SK-N-SH treated with all-trans-retinoic acid at 6 μM for 48 hours (cell line): ENCODE measurements around the gene MOV10L1.

Source experiments
- ATAC-seq: fragments of 200-7000 bp; cut with Tn5 transposase; 3 replicates; pipeline ENCODE4 v1.9.1; 2020; ENCODE audit warnings: mild to moderate bottlenecking, moderate library complexity
- ARNTL ChIP-seq: fragments of 450-650 bp; formaldehyde crosslinking; IDR thresholded peaks from 2 replicates; pipeline ENCODE4 v1.5.0; 2020; ENCODE audit warnings: low read depth, mild to moderate bottlenecking, moderate library complexity, borderline replicate concordance
- BACH2 ChIP-seq: fragments of 250-450 bp; sonication (Bioruptor Pico); IDR thresholded peaks from 2 replicates; pipeline ENCODE4 v1.9.0; 2021; ENCODE audit warnings: mild to moderate bottlenecking, borderline replicate concordance
- CSDC2 ChIP-seq: fragments of 250-450 bp; sonication (Bioruptor Pico); IDR thresholded peaks from 2 replicates; pipeline ENCODE4 v1.5.0; 2020; ENCODE audit warnings: mild to moderate bottlenecking, moderate library complexity
- ESRRG ChIP-seq: fragments of 250-450 bp; sonication (Bioruptor Pico); IDR thresholded peaks from 2 replicates; pipeline ENCODE4 v1.6.1; 2021; ENCODE audit warnings: mild to moderate bottlenecking
- GLIS3 ChIP-seq: fragments of 250-450 bp; sonication (Bioruptor Pico); IDR thresholded peaks from 2 replicates; pipeline ENCODE4 v1.5.0; 2020; ENCODE audit warnings: mild to moderate bottlenecking, moderate library complexity
- ISL1 ChIP-seq: fragments of 250-450 bp; sonication (Bioruptor Pico); IDR thresholded peaks from 2 replicates; pipeline ENCODE4 v2.1.2; 2022; ENCODE audit warnings: mild to moderate bottlenecking, moderate library complexity
- OSR1 ChIP-seq: fragments of 250-450 bp; sonication (Bioruptor Pico); IDR thresholded peaks from 2 replicates; pipeline ENCODE4 v1.8.0; 2022; ENCODE audit warnings: moderate library complexity, mild to moderate bottlenecking, inconsistent platforms
- PPARA ChIP-seq: fragments of 250-450 bp; sonication (Bioruptor Pico); IDR thresholded peaks from 2 replicates; pipeline ENCODE4 v1.5.0; 2020; ENCODE audit warnings: mild to moderate bottlenecking, borderline replicate concordance
- RARB ChIP-seq: fragments of 250-450 bp; sonication (Bioruptor Pico); IDR thresholded peaks from 2 replicates; pipeline ENCODE4 v1.8.0; 2021; ENCODE audit warnings: mild to moderate bottlenecking, moderate library complexity
- SNAI2 ChIP-seq: fragments of 250-450 bp; sonication (Bioruptor Pico); IDR thresholded peaks from 2 replicates; pipeline ENCODE4 v1.5.0; 2020; ENCODE audit warnings: mild to moderate bottlenecking, moderate library complexity
- TOX ChIP-seq: fragments of 250-450 bp; sonication (Bioruptor Pico); IDR thresholded peaks from 2 replicates; pipeline ENCODE4 v1.8.0; 2021; ENCODE audit warnings: mild to moderate bottlenecking, moderate library complexity, borderline replicate concordance
- ZC3H10 ChIP-seq: fragments of 250-450 bp; sonication (Bioruptor Pico); IDR thresholded peaks from 2 replicates; pipeline ENCODE4 v1.5.1; 2021; ENCODE audit warnings: mild to moderate bottlenecking, moderate library complexity
- ZFP3 ChIP-seq: fragments of 250-450 bp; sonication (Bioruptor Pico); IDR thresholded peaks from 2 replicates; pipeline ENCODE4 v1.5.0; 2020; ENCODE audit warnings: mild to moderate bottlenecking, moderate library complexity
- ZFP30 ChIP-seq: fragments of 450-650 bp; formaldehyde crosslinking; IDR thresholded peaks from 2 replicates; pipeline ENCODE4 v1.5.0; 2022; ENCODE audit warnings: mild to moderate bottlenecking, moderate library complexity
- ZNF565 ChIP-seq: fragments of 450-650 bp; formaldehyde crosslinking; conservative IDR thresholded peaks from 2 replicates; pipeline ENCODE4 v1.5.0; 2020; ENCODE audit warnings: low read depth, mild to moderate bottlenecking, moderate library complexity
- ZNF70 ChIP-seq: fragments of 450-650 bp; formaldehyde crosslinking; IDR thresholded peaks from 2 replicates; pipeline ENCODE4 v1.5.0; 2020; ENCODE audit warnings: mild to moderate bottlenecking, moderate library complexity
- ZNF8 ChIP-seq: fragments of 450-650 bp; formaldehyde crosslinking; IDR thresholded peaks from 2 replicates; pipeline ENCODE4 v1.5.0; 2020; ENCODE audit warnings: mild to moderate bottlenecking, moderate library complexity
- TF ChIP-seq, protein P1 (sequence below): fragments of 250-450 bp; sonication (Bioruptor Pico); IDR thresholded peaks from 2 replicates; pipeline ENCODE4 v1.8.0; 2020; ENCODE audit warnings: mild to moderate bottlenecking, moderate library complexity, borderline replicate concordance
- TF ChIP-seq, protein P2 (sequence below): fragments of 250-450 bp; sonication (Bioruptor Pico); IDR thresholded peaks from 2 replicates; pipeline ENCODE4 v1.5.1; 2020; ENCODE audit warnings: low read depth, mild to moderate bottlenecking, moderate library complexity
- TF ChIP-seq, protein P3 (sequence below): fragments of 250-450 bp; sonication (Bioruptor Pico); IDR thresholded peaks from 2 replicates; pipeline ENCODE4 v1.5.0; 2020; ENCODE audit warnings: mild to moderate bottlenecking, moderate library complexity
- TF ChIP-seq, protein P4 (sequence below): fragments of 250-450 bp; sonication (Bioruptor Pico); IDR thresholded peaks from 2 replicates; pipeline ENCODE4 v1.5.1; 2021; ENCODE audit warnings: mild to moderate bottlenecking, moderate library complexity
- TF ChIP-seq, protein P5 (sequence below): fragments of 250-450 bp; sonication (Bioruptor Pico); IDR thresholded peaks from 2 replicates; pipeline ENCODE4 v1.8.0; 2021; ENCODE audit warnings: low read depth, mild to moderate bottlenecking, moderate library complexity, borderline replicate concordance

The MOV10L1 gene

DNA sequence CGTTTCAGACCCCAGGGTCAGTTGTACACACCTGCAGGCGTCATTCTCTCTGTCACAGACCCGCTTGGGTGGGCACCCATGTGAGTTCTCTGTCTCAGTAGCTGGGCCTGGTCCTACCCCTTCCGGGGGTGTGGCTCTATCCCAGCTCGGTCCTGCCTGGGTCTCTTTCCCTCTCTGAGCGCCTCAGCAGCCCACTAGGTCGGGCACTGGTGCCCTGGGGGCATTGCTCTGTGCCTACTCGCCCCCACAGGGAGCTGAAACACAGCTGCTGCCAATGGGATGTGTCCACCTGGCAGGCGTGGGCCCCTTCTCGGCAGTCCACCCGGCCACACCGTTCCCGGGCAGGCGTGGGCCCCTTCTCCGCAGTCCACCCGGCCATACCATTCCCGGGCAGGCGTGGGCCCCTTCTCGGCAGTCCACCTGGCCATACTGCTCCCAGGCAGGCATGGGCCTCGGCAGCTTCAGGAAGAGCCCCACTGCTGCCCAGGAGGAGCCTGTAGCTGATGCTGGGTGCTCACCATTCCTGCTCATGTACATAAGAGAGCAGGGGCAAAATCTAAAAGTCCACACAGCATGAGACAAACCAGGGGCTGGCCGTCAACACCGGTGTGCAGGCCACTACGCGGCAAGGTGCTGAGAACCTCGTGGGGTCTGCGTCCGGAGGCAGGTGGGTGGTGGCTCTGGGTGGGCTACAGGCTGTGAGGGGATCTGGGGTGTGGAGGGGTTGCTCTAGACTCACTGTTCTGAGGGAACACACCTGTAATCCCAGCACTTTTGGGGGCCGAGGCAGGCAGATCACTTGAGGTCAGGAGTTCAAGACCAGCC lies 16.9 kb upstream of the MOV10L1 start:
- TF ChIP-seq, protein P1, sequence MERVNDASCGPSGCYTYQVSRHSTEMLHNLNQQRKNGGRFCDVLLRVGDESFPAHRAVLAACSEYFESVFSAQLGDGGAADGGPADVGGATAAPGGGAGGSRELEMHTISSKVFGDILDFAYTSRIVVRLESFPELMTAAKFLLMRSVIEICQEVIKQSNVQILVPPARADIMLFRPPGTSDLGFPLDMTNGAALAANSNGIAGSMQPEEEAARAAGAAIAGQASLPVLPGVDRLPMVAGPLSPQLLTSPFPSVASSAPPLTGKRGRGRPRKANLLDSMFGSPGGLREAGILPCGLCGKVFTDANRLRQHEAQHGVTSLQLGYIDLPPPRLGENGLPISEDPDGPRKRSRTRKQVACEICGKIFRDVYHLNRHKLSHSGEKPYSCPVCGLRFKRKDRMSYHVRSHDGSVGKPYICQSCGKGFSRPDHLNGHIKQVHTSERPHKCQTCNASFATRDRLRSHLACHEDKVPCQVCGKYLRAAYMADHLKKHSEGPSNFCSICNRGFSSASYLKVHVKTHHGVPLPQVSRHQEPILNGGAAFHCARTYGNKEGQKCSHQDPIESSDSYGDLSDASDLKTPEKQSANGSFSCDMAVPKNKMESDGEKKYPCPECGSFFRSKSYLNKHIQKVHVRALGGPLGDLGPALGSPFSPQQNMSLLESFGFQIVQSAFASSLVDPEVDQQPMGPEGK (CRISPR knock-in tag), result no peak
- TF ChIP-seq ESRRG (CRISPR knock-in tag) (no peak), GLIS3 (CRISPR knock-in tag) (no peak), ZFP3 (no peak), ARNTL (CRISPR knock-in tag) (no peak), ZNF565 (no peak), TOX (CRISPR knock-in tag) (no peak), SNAI2 (no peak), ZC3H10 (no peak), ZFP30 (CRISPR knock-in tag) (no peak), BACH2 (CRISPR knock-in tag) (no peak), ZNF8 (CRISPR knock-in tag) (no peak), PPARA (CRISPR knock-in tag) (no peak), ZNF70 (CRISPR knock-in tag) (no peak), RARB (CRISPR knock-in tag) (no peak), OSR1 (CRISPR knock-in tag) (no peak)
- TF ChIP-seq, protein P2, sequence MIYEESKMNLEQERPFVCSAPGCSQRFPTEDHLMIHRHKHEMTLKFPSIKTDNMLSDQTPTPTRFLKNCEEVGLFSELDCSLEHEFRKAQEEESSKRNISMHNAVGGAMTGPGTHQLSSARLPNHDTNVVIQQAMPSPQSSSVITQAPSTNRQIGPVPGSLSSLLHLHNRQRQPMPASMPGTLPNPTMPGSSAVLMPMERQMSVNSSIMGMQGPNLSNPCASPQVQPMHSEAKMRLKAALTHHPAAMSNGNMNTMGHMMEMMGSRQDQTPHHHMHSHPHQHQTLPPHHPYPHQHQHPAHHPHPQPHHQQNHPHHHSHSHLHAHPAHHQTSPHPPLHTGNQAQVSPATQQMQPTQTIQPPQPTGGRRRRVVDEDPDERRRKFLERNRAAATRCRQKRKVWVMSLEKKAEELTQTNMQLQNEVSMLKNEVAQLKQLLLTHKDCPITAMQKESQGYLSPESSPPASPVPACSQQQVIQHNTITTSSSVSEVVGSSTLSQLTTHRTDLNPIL (CRISPR knock-in tag), result no peak
- TF ChIP-seq, protein P3, sequence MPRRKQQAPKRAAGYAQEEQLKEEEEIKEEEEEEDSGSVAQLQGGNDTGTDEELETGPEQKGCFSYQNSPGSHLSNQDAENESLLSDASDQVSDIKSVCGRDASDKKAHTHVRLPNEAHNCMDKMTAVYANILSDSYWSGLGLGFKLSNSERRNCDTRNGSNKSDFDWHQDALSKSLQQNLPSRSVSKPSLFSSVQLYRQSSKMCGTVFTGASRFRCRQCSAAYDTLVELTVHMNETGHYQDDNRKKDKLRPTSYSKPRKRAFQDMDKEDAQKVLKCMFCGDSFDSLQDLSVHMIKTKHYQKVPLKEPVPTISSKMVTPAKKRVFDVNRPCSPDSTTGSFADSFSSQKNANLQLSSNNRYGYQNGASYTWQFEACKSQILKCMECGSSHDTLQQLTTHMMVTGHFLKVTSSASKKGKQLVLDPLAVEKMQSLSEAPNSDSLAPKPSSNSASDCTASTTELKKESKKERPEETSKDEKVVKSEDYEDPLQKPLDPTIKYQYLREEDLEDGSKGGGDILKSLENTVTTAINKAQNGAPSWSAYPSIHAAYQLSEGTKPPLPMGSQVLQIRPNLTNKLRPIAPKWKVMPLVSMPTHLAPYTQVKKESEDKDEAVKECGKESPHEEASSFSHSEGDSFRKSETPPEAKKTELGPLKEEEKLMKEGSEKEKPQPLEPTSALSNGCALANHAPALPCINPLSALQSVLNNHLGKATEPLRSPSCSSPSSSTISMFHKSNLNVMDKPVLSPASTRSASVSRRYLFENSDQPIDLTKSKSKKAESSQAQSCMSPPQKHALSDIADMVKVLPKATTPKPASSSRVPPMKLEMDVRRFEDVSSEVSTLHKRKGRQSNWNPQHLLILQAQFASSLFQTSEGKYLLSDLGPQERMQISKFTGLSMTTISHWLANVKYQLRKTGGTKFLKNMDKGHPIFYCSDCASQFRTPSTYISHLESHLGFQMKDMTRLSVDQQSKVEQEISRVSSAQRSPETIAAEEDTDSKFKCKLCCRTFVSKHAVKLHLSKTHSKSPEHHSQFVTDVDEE (CRISPR knock-in tag), result no peak
- TF ChIP-seq, protein P4, sequence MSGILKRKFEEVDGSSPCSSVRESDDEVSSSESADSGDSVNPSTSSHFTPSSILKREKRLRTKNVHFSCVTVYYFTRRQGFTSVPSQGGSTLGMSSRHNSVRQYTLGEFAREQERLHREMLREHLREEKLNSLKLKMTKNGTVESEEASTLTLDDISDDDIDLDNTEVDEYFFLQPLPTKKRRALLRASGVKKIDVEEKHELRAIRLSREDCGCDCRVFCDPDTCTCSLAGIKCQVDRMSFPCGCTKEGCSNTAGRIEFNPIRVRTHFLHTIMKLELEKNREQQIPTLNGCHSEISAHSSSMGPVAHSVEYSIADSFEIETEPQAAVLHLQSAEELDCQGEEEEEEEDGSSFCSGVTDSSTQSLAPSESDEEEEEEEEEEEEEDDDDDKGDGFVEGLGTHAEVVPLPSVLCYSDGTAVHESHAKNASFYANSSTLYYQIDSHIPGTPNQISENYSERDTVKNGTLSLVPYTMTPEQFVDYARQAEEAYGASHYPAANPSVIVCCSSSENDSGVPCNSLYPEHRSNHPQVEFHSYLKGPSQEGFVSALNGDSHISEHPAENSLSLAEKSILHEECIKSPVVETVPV, result no peak
- ATAC-seq, result no peak

DNA sequence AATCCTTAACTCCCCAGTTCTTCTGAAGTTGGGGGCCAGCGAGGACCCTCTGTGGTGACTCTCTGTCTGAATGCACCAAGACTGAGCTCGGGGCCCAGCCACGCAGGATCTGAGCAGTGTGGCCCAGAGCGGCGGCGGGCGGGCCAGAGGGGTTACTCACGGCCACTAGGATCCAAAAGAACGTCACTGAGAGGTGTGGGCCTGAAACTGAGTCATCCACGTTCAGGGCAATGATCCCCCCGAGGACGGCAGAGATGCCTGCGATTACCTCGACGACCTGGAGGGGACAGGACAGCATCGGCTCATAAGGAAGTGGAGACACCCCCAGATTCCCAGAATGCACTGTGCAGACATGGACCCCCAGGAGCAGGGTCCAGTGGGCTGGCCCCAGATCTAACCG lies 15.8 kb upstream of the MOV10L1 start:
- ATAC-seq, result no peak
- no peak for TF ChIP-seq RARB (CRISPR knock-in tag)
- TF ChIP-seq ZFP3, result no peak
- TF ChIP-seq BACH2 (CRISPR knock-in tag), result no peak
- no peak for TF ChIP-seq CSDC2 (CRISPR knock-in tag)
- TF ChIP-seq ZNF565, result no peak
- no peak for TF ChIP-seq OSR1 (CRISPR knock-in tag)
- TF ChIP-seq ISL1 (CRISPR knock-in tag), result no peak
- TF ChIP-seq ZFP30 (CRISPR knock-in tag), result no peak
- TF ChIP-seq, protein P5, sequence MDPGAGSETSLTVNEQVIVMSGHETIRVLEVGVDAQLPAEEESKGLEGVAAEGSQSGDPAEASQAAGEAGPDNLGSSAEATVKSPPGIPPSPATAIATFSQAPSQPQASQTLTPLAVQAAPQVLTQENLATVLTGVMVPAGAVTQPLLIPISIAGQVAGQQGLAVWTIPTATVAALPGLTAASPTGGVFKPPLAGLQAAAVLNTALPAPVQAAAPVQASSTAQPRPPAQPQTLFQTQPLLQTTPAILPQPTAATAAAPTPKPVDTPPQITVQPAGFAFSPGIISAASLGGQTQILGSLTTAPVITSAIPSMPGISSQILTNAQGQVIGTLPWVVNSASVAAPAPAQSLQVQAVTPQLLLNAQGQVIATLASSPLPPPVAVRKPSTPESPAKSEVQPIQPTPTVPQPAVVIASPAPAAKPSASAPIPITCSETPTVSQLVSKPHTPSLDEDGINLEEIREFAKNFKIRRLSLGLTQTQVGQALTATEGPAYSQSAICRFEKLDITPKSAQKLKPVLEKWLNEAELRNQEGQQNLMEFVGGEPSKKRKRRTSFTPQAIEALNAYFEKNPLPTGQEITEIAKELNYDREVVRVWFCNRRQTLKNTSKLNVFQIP (CRISPR knock-in tag), result no peak
- TF ChIP-seq, protein P1 (CRISPR knock-in tag), result no peak
- TF ChIP-seq ZNF8 (CRISPR knock-in tag), result no peak
- no peak for TF ChIP-seq ESRRG (CRISPR knock-in tag)
- TF ChIP-seq, protein P4, result no peak
- TF ChIP-seq PPARA (CRISPR knock-in tag), result no peak
- no peak for TF ChIP-seq ZNF70 (CRISPR knock-in tag)
- TF ChIP-seq, protein P2 (CRISPR knock-in tag), result no peak
- TF ChIP-seq ARNTL (CRISPR knock-in tag), result no peak
